ENCODE measurements around the gene ATP1B1. TPM values are rescaled to one million over a fixed set of nuclear protein-coding genes. Genes with fewer than 3 reads are reported as not detected.

ATP1B1 gene
- 100 to 1,000 TPM in 3 of 7 donors, 10 to 100 TPM in 4; 40.2 to 130 (median 93.8) TPM for total RNA-seq
- polyA plus RNA-seq = 10 to 100 TPM; 35.8 to 56.3 TPM
- long read RNA-seq, donor 1, transcript ATP1B1-201 (6 exons, 1,883 nt) = major isoform, 225 of 254 reads
- long read RNA-seq, donor 1, partial matches to known transcripts = 21 of 254 reads
- long read RNA-seq, donor 1, other reads (novel, unspliced or antisense) = 8 of 254 reads
- long read RNA-seq, donor 2, transcript ATP1B1-201 (6 exons, 1,883 nt) = major isoform, 19 of 33 reads
- long read RNA-seq, donor 2, partial matches to known transcripts = 14 of 33 reads
- long read RNA-seq, donor 2, other reads (novel, unspliced or antisense) = 0 of 33 reads
- long read RNA-seq, donor 3, transcript ATP1B1-201 (6 exons, 1,883 nt) = major isoform, 76 of 79 reads
- long read RNA-seq, donor 3, partial matches to known transcripts = 0 of 79 reads
- long read RNA-seq, donor 3, other reads (novel, unspliced or antisense) = 3 of 79 reads

DNA sequence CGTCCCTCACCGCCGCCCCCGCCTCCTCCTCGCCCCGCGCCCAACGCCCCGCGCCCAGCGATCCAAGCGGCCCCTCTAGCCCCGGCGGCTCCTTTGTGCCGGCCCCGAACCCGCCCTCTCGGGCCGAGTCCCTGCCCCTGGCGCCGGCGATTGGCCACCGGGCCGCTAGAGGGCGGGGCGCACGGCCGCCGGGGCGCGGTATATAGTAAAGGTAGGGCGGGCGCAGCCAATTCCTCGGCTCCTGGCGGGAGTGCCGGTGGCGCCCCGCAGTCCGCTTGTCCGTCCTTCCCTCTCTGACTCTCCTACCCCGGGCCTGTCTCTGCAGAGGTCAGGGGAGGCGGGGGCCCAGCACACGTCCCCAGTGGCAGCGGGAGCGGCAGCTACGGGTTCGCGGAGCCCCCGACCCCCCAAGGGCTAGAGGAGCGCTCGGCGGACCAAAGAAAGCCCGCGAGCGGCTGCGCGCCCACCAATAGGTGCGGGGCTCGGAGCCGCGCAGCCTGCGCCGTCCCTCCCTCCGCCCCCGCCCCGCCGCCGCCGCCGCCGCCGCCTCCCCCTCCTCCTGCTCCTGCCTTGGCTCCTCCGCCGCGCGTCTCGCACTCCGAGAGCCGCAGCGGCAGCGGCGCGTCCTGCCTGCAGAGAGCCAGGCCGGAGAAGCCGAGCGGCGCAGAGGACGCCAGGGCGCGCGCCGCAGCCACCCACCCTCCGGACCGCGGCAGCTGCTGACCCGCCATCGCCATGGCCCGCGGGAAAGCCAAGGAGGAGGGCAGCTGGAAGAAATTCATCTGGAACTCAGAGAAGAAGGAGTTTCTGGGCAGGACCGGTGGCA lies at the start of gene ATP1B1:
ATP1B1 (plus strand) TSS at position 596 of the 826 bp plus-strand sequence; CDS start at position 736, 140 bp downstream.
- H3K4me1 ChIP-seq (ENCODE audit: insufficient read depth) = peaks cover 7% of the 10 kb centered on the region
- peak within 1 kb of the TSS; percentile 93 for H3K4me3 ChIP-seq
- DNase-seq = peak; percentile 89 to 93 (median 90)
- 0 to 1% (median 0%) methylated on average over 51 to 100 of the region's 100 CpGs for WGBS, 3 donors
- intact Hi-C loops (cut with DNase I) = loop anchor here in 3 of 4 donors (5.0 to 10.0 kb wide), 3 partner anchors 378 to 502 kb away; partner anchors contain the start of gene SLC19A2 (in 2 of the 3)
- TF ChIP-seq EP300 (IDR thresholded peaks at IDR 0.05) (no peak), POLR2A (IDR thresholded peaks at IDR 0.05) (peak; percentile 86)
- TF ChIP-seq, protein P1, sequence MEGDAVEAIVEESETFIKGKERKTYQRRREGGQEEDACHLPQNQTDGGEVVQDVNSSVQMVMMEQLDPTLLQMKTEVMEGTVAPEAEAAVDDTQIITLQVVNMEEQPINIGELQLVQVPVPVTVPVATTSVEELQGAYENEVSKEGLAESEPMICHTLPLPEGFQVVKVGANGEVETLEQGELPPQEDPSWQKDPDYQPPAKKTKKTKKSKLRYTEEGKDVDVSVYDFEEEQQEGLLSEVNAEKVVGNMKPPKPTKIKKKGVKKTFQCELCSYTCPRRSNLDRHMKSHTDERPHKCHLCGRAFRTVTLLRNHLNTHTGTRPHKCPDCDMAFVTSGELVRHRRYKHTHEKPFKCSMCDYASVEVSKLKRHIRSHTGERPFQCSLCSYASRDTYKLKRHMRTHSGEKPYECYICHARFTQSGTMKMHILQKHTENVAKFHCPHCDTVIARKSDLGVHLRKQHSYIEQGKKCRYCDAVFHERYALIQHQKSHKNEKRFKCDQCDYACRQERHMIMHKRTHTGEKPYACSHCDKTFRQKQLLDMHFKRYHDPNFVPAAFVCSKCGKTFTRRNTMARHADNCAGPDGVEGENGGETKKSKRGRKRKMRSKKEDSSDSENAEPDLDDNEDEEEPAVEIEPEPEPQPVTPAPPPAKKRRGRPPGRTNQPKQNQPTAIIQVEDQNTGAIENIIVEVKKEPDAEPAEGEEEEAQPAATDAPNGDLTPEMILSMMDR (IDR thresholded peaks at IDR 0.05) = peak; percentile 73 to 88 (median 77)
- H3K27ac ChIP-seq = peak within 1 kb of the TSS; percentile 58 to 88
- no peaks in the 10 kb centered on the region for H3K9me3 ChIP-seq
- no peaks in the 10 kb centered on the region for H3K36me3 ChIP-seq
- no peaks in the 10 kb centered on the region for H3K27me3 ChIP-seq

DNA sequence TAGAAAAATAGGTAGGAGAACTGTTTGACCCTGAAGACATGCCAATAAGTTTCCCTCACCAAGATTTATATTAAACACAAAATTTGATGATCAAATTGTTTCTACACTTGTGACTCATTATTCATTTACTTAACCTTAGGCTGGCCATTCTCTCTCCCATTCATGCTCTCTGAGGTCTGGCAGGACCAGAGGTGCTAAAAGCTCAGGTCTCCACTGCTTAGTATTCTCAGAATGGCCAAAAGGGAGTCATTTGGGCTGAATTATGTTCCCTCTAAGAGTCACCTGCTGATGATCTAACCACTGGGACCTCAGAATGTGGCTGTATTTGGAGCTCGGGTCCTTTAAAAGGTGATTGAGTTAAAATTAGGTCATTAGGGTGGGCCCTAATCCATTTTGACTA lies 47.1 kb upstream of the ATP1B1 start:
- DNase-seq = no peak
- no peaks in the 10 kb centered on the region for H3K27me3 ChIP-seq
- no peak overlapping the region for H3K27ac ChIP-seq
- H3K4me3 ChIP-seq = no peak overlapping the region
- intact Hi-C loops (cut with DNase I) = no loop called here
- H3K36me3 ChIP-seq = no peaks in the 10 kb centered on the region
- no peaks in the 10 kb centered on the region for H3K4me1 ChIP-seq (ENCODE audit: insufficient read depth)
- WGBS, 3 donors = 76 to 89% (median 86%) methylated on average over 1 of the region's 1 CpG
- H3K9me3 ChIP-seq = no peaks in the 10 kb centered on the region
- no peak for TF ChIP-seq EP300 (IDR thresholded peaks at IDR 0.05)
- TF ChIP-seq, protein P1 (IDR thresholded peaks at IDR 0.05) = no peak
- no peak for TF ChIP-seq POLR2A (IDR thresholded peaks at IDR 0.05)

DNA sequence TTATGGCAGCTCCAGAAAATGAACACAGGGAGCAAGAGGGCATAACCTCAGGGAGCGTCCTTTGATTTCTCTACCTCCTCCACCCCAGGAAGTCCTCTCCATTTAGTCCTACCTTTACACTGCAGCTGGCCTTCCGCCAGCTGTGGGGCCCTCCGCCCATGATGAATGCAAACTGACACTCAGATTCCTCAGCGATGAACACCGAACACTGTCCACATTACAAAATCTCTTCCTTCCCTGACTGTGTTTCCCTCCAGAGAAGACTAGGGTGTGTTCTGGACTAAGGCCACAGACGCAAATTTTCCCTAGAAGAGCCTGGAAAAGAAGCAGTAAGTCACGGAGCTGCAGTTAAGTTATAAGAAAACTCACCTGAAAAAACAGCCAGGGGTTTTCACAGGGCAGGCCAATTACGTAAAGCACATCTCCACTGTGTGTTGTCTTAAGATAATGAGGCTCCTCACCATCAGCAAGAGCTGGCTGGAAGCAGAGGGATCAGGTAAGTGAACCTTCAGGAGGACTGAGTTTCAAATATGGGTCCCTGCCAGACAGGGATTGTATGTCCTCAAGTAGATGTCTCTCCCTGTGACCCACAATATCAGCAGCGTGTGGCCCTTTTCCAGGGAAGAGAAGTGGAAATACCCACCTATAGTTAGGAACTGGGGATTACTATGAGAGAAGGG lies 46.3 kb upstream of the ATP1B1 start:
- Histone ChIP-seq H3K27ac (no peak overlapping the region), H3K4me3 (no peak overlapping the region), H3K36me3 (no peaks in the 10 kb centered on the region), H3K27me3 (no peaks in the 10 kb centered on the region), H3K4me1 (ENCODE audit: insufficient read depth) (no peaks in the 10 kb centered on the region), H3K9me3 (no peaks in the 10 kb centered on the region)
- intact Hi-C loops (cut with DNase I) = no loop called here
- 84 to 89% (median 87%) methylated on average over 9 of the region's 9 CpGs for WGBS, 3 donors
- TF ChIP-seq, protein P1 (IDR thresholded peaks at IDR 0.05) = no peak
- TF ChIP-seq EP300 (IDR thresholded peaks at IDR 0.05) = no peak
- TF ChIP-seq POLR2A (IDR thresholded peaks at IDR 0.05) = no peak
- DNase-seq = no peak
